Hepatocyte (in vitro differentiated cells): ENCODE results near the gene CORO7. TPM values are rescaled to one million over a fixed set of nuclear protein-coding genes. Genes with fewer than 3 reads are reported as not detected.
A peak's percentile ranks its signal among the peaks of the same experiment; 100 is the strongest.

Experiments
- DNase-seq: peaks from one replicate; pipeline ENCODE4 v3.0.0-alpha.2; 2016; ENCODE audit warnings: low spot score
- H2AFZ ChIP-seq: fragments of 200-600 bp; sonication (generic); 2 replicates; pipeline ENCODE4 v1.6.0; 2016; ENCODE audit warnings: antibody characterized with exemption, mild to moderate bottlenecking
- H3K27ac ChIP-seq: fragments of 200-600 bp; sonication (generic); 2 replicates; pipeline ENCODE4 v1.5.1; 2016; ENCODE audit warnings: mild to moderate bottlenecking
- H3K27me3 ChIP-seq: fragments of 200-600 bp; sonication (generic); 2 replicates; pipeline ENCODE4 v1.6.1; 2016
- H3K36me3 ChIP-seq: fragments of 200-600 bp; sonication (generic); replicated peaks from 2 replicates; pipeline ENCODE4 v1.5.1; 2016; ENCODE audit warnings: low read depth; ENCODE audit not compliant: insufficient read depth
- H3K4me1 ChIP-seq: fragments of 200-600 bp; sonication (generic); 2 replicates; pipeline ENCODE4 v1.5.1; 2016; ENCODE audit warnings: mild to moderate bottlenecking, moderate library complexity; ENCODE audit not compliant: insufficient read depth
- H3K4me2 ChIP-seq: fragments of 200-600 bp; sonication (generic); 2 replicates; pipeline ENCODE4 v1.6.0; 2016
- H3K4me3 ChIP-seq: fragments of 200-600 bp; sonication (generic); 2 replicates; pipeline ENCODE4 v1.5.1; 2016; ENCODE audit warnings: mild to moderate bottlenecking
- H3K79me2 ChIP-seq: fragments of 200-600 bp; sonication (generic); 2 replicates; pipeline ENCODE4 v1.6.0; 2017; ENCODE audit warnings: mild to moderate bottlenecking
- H3K9me2 ChIP-seq: fragments of 200-600 bp; sonication (generic); replicated peaks from 2 replicates; pipeline ENCODE4 v1.6.0; 2017; ENCODE audit warnings: mild to moderate bottlenecking; ENCODE audit not compliant: insufficient read depth
- H3K9me3 ChIP-seq: fragments of 200-600 bp; sonication (generic); 2 replicates; pipeline ENCODE4 v1.5.1; 2016; ENCODE audit warnings: low read depth, mild to moderate bottlenecking
- H4K20me1 ChIP-seq: fragments of 200-600 bp; sonication (generic); 2 replicates; pipeline ENCODE4 v1.6.0; 2016; ENCODE audit warnings: mild to moderate bottlenecking; ENCODE audit not compliant: insufficient read depth, poor library complexity, severe bottlenecking
- CTCF ChIP-seq: fragments of 200-600 bp; sonication (generic); IDR thresholded peaks from 2 replicates; pipeline ENCODE4 v1.5.1; 2016; ENCODE audit warnings: antibody characterized with exemption, mild to moderate bottlenecking; ENCODE audit not compliant: poor library complexity
- EZH2 ChIP-seq: fragments of 200-600 bp; sonication (generic); IDR thresholded peaks from 2 replicates; pipeline ENCODE4 v1.6.1; 2016; ENCODE audit warnings: antibody characterized with exemption, mild to moderate bottlenecking, borderline replicate concordance
- EZH2phosphoT487 ChIP-seq: fragments of 200-600 bp; sonication (generic); IDR thresholded peaks from one replicate; pipeline ENCODE4 v1.6.1; 2018; ENCODE audit warnings: antibody characterized with exemption, mild to moderate bottlenecking, low read depth, moderate library complexity; ENCODE audit not compliant: unreplicated experiment, severe bottlenecking
- WGBS: methylation state at CpG from one replicate; pipeline ENCODE4 v1.1.6; 2016; ENCODE audit warnings: low lambda C conversion rate; ENCODE audit errors: missing lambda C conversion rate; 5-methylcytosine and 5-hydroxymethylcytosine counted together
- polyA plus RNA-seq: library from polyadenylated mRNA; unstranded; fragments of >200 nt; fragmentation: Nextera tagmentation; extraction: Ambion mirVana; gene quantifications from 2 replicates; pipeline ENCODE4 v1.2.1, GENCODE V29; 2016
- total RNA-seq: library from RNA; depleted of rRNA; stranded (reverse); fragments of >200 nt; gene quantifications from 2 replicates; pipeline ENCODE4 v1.2.3, GENCODE V29; 2014

The CORO7 gene
- total and polyA plus RNA-seq, 2 experiments from 2014 or later, result 18.2 to 33.3 TPM

- H3K9me2 ChIP-seq, result no peaks in the 10 kb centered on the region
- no peak overlapping the region for H3K27ac ChIP-seq
- H3K27me3 ChIP-seq, result no peaks in the 10 kb centered on the region
- H3K4me1 ChIP-seq, result no peaks in the 10 kb centered on the region
- H4K20me1 ChIP-seq, result no peaks in the 10 kb centered on the region
- TF ChIP-seq EZH2phosphoT487 (no peak), CTCF (no peak), EZH2 (no peak)
- no peak overlapping the region for H3K4me3 ChIP-seq
- WGBS, result 91% methylated on average over 24 of the region's 24 CpGs
- H3K79me2 ChIP-seq, result no peaks in the 10 kb centered on the region
- DNase-seq, result no peak
- H3K4me2 ChIP-seq, result no peak overlapping the region
- no peaks in the 10 kb centered on the region for H3K36me3 ChIP-seq
- H2AFZ ChIP-seq, result no peak overlapping the region
- H3K9me3 ChIP-seq, result no peaks in the 10 kb centered on the region
Measured at GRCh38 chr16:4403133-4403949, 13.1 kb downstream of the CORO7 start.

GRCh38 chr16:4402439-4403132, 13.8 kb downstream of the CORO7 start:
- H4K20me1 ChIP-seq, result no peaks in the 10 kb centered on the region
- no peaks in the 10 kb centered on the region for H3K36me3 ChIP-seq
- H3K27me3 ChIP-seq, result no peaks in the 10 kb centered on the region
- TF ChIP-seq CTCF (peak; percentile 97), EZH2phosphoT487 (no peak), EZH2 (no peak)
- no peaks in the 10 kb centered on the region for H3K9me2 ChIP-seq
- H3K4me3 ChIP-seq, result no peak overlapping the region
- H2AFZ ChIP-seq, result no peak overlapping the region
- WGBS, result 20% methylated on average over 24 of the region's 29 CpGs
- H3K27ac ChIP-seq, result no peak overlapping the region
- peak overlapping the region; percentile 70 for H3K4me2 ChIP-seq
- no peaks in the 10 kb centered on the region for H3K4me1 ChIP-seq
- peak; percentile 92 for DNase-seq
- H3K79me2 ChIP-seq, result no peaks in the 10 kb centered on the region
- H3K9me3 ChIP-seq, result no peaks in the 10 kb centered on the region

- H4K20me1 ChIP-seq, result no peaks in the 10 kb centered on the region
- H3K4me1 ChIP-seq, result no peaks in the 10 kb centered on the region
- no peak overlapping the region for H3K4me3 ChIP-seq
- WGBS, result 95% methylated on average over 12 of the region's 12 CpGs
- no peaks in the 10 kb centered on the region for H3K27me3 ChIP-seq
- H2AFZ ChIP-seq, result no peak overlapping the region
- no peak overlapping the region for H3K4me2 ChIP-seq
- no peaks in the 10 kb centered on the region for H3K36me3 ChIP-seq
- TF ChIP-seq EZH2, result no peak
- TF ChIP-seq CTCF, result no peak
- TF ChIP-seq EZH2phosphoT487, result no peak
- no peaks in the 10 kb centered on the region for H3K9me3 ChIP-seq
- DNase-seq, result no peak
- no peaks in the 10 kb centered on the region for H3K9me2 ChIP-seq
- H3K27ac ChIP-seq, result no peak overlapping the region
- no peaks in the 10 kb centered on the region for H3K79me2 ChIP-seq
Measured at GRCh38 chr16:4401510-4401909, 14.9 kb downstream of the CORO7 start.
